DND-41 (cell line): ENCODE results near the gene TAF6.

Source experiments
- CTCF ChIP-seq: IDR thresholded peaks from 2 replicates; pipeline ENCODE4 v1.5.1; 2012; ENCODE audit warnings: borderline replicate concordance, low read length, moderate library complexity, mild to moderate bottlenecking; ENCODE audit not compliant: poor library complexity, severe bottlenecking; ENCODE audit errors: extremely low read depth
- EZH2 ChIP-seq: IDR thresholded peaks from 3 replicates; pipeline ENCODE4 v1.6.1; 2012; ENCODE audit warnings: borderline replicate concordance, low read depth, mild to moderate bottlenecking, moderate library complexity, low read length, inconsistent platforms; ENCODE audit not compliant: severe bottlenecking

- no peak for TF ChIP-seq CTCF
- TF ChIP-seq EZH2 = no peak
Measured at GRCh38 chr7:100152937-100153666, 33.9 kb upstream of the TAF6 start.
